Fibroblast of the conjunctiva (primary cell): ENCODE data around the gene HLCS.

ENCODE experiments used
- DNase-seq: peaks from one replicate; pipeline ENCODE4 v3.0.0-alpha.2; 2010; ENCODE audit warnings: low read depth

HLCS gene

DNA sequence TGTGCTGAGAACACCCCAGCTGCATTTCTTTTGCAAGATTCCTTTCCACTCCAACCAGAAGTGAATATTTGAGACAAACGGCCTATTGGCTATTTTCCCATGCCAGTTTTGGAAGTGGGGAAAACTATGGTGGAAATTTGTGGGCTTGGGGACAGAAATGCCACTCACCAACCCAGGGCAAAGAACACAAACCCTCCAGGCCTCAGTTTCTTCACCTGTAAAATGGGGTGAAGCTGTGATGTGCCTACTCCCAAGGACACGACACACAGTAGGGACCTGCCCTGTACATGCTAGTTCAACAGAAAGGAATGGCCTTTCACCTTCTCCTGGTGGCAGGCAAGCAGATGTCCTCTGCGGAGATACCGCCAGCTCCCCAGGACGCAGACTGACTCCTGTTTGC lies 221.0 kb downstream of the HLCS start:
- DNase-seq, result no peak

DNA sequence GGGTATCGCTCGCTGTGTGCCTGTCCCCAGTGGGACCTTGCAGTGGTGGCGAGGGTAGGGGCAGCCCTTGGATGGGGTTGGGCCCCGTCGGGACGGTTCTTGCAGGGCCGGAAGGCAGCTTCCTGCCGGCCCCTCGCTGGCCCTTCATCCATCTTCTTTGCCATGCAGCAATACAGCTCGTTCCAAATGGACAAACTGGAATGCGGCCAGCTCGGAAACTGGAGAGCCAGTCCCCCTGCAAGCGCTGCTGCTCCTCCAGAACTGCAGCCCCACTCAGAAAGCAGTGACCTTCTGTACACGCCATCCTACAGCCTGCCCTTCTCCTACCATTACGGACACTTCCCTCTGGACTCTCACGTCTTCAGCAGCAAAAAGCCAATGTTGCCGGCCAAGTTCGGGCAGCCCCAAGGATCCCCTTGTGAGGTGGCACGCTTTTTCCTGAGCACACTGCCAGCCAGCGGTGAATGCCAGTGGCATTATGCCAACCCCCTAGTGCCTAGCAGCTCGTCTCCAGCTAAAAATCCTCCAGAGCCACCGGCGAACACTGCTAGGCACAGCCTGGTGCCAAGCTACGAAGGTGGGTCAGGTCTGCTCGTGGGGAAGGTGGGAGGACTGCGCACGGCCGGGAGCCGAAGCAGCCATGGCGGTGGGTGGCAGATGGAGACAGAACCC lies 221.8 kb downstream of the HLCS start:
- DNase-seq, result no peak

DNA sequence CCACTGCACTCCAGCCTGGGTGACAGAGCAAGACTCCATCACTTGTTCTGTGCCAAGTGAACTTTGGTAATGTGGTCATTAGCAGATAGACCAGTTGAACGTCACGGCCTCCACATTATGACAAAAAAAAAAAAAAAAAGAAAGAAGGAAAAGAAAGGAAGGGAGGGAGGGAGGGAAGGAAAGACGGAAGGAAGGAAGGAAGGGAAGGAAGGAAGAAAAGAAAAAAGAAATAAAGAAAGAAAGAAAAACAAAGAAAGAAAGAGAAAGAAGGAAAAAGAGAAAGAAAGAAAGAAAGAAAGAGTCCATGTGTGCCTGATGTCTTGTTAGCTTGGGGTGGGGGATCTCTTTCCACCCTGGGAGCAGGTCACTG lies 222.3 kb downstream of the HLCS start:
- DNase-seq, result no peak

DNA sequence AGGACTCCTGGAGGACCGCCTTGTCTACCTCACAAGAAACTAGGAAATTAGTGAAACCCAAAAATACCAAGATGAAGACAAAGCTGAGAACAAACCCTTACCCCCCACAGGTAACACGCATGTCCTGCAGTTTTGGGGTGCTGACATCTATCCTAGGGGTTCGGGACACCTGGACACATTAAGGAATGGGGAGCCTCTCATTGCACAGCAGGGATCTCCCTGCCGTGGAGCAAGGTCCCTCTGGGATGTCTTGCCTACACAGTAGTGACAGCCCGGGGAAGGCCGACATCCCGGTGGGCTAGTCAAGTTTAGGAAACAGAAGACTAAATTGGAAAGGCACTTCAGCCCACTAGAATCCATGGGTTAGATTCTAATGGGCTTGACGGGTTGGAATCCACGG lies 223.0 kb downstream of the HLCS start:
- no peak for DNase-seq

DNA sequence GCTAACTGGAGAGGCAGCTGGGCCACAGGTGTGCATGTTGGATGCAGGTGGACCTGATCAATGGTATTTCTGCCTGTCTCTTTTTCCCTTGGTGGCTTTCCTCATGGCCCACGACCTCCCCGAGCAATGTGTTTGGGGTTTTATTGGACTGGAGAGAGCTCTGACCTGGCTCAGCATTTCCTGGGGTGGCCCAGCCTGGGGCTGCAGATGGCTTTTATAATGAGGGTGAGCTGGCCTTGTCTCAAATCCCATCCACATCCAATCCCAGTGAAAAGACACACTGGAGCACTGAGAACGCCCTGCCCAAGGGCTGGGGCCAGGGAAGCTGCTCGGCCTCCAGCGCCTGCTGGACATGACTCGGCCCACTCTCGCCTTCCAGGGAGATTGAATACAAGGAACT lies 223.5 kb downstream of the HLCS start:
- DNase-seq, result no peak

DNA sequence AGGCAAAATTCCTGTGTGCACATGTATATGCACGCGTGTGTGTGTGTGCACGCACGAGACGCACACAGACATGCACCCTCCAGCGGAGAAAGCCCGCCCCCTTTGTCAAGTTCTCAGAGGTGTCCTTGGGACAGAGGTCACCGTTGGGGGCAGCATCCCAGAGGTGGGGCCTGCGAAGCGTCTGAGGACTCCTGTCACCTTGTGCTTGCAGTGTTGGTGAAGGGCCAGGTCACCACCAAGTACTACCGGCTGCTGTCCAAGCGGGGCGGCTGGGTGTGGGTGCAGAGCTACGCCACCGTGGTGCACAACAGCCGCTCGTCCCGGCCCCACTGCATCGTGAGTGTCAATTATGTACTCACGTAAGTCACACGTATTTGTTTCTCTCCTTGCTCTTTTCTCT lies 225.0 kb downstream of the HLCS start:
- no peak for DNase-seq

DNA sequence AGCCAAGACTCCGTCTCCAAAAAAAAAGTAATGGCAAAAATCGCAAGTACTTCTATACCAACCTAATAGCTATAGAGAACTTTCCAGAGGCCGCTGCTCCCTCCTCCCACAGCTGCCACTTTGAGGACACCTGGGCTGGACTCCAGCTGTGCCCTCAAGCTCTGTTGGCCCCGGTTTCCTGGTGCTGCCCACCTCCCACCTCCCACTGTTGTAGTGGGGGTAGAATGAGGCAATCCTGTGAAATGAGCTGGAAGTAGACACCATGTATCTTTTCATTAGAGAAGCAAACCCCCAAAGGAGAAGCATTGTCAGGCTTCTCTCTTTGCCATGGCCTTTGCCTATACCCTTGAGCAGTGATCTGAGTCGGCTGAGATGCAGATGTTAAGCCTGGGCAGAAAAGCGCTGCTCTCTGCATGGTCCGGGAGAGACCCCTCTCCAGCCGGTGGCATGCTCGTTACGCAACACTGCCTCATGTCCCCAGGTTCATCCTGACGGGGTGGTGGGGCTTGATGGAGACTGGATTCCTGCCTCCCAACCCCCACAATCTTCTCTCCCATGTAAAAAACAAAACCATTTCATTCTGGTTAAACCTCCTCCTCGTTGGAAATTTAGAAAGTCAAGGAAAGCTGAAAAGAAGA lies 227.9 kb downstream of the HLCS start:
- DNase-seq, result no peak

DNA sequence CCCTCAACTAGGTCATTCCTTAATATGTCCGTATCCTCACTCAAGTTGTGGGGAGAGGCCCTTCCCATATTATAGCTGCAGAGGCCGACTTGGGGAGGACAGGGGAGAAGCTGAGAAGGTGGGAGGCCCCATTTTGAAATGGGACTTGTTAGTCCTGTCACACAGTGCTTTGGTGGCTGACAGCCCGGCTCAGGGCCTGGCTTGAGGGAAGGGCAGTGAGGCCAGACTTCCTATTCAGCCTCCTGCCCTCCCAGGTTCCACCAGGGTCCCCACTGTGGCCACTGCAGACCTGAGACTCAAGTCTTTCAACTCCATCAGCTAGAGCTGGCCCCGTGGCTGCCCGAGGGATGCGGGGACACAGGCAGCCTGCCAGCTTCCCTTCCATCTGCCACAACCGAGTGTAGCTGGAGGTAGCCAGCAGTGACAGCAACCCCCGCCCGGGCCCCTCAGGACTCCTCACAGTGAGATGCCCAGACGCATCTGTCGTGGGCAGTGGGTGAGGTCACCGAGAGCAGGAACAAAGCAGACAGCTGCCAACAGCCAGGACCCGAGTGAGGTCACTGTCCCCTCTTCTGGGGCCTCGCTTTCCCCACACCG lies 230.6 kb downstream of the HLCS start:
- no peak for DNase-seq

DNA sequence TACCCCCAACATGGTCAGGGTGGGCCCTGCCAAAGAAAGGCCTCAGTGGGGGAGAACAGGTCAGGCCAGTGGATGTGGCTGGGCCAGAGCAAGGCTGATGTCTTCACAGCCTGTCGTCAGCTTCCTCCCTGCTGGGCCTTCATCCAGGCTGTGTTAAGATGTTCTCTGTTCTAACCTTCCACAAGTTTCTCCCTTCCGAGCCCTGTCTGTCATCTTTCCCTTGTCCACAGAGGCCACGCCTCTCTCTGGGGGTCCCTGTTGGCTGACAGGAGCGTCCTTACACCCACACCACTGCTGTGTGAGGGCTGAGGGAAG lies 231.3 kb downstream of the HLCS start:
- DNase-seq, result no peak

DNA sequence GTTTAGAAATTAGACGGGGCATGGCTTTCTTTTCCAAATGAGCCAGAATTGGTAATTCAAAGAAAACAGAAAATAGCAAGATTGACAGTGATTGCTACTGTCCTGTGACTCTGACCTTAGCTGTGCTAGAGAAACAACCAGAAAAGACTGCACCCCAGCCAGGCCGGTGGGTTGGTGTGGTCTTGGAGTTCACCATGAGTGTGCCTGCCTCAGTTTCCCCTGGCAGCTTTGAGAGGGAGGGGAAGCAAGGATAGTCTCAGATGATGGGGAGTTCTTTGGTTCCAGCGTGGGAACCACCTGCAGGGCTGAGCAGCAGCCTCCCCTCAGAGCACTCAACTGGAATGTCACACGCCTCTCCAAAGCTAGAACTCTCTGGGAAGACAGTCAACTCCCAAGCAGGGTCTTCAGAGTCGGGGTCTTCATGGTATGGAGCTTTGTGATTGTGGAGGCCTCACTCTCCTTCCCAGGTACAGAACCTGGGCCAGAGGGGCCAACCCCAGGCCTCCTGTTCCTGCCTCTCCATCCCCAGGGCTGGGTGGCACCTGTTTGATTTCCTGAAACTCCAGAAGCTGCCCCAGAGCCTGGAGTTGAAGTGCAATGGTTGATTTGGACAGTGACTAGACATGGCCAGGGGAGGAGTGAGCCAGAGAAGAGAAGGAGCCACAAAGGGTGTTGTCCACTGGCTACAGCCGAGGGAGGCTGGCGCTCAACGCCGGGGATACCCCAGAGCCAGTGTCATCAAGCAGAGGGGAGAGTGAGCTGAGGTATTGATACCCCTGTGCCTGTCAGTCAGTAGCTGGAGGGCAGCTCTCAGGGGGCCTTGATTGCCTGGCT lies 231.9 kb downstream of the HLCS start:
- DNase-seq, result no peak

DNA sequence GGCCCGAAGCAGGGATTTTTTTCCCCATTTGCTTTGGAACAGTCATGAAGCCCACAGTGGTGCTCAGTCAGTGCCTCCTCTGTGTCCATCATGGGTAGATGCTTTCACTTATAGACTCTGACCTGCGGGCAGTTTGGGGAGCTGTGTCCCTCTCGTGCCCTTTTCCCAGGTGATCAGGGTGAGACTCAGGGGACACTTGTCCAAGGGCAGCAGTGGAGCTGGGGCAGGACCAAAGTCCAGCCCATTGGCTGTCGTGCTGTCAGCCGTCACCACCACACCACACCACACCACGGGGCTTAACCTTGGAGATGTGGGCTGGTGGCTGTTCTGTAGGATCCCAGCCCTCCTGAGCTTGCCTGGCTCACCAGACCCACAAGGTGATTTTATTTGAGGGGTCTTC lies 232.6 kb downstream of the HLCS start:
- no peak for DNase-seq

DNA sequence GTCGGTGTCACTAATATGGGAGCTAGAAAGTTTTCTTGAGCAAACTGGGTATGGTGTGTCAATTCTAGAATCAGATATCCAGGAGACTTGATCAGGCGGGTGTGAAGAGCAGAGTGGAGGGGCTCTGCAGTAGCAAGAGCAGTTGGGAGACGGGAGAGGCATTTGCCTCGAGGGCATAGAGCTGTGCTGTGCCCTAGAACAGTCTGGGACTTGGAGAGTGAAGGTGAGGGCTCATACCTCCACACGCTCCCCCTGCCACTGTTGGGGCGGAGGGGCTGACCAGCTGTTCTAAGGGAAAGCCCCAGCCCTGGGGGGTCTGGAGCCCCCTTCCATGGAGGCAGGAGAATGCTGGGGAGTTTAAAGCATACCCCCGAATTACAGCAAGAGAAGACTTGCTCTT lies 233.7 kb downstream of the HLCS start:
- no peak for DNase-seq

DNA sequence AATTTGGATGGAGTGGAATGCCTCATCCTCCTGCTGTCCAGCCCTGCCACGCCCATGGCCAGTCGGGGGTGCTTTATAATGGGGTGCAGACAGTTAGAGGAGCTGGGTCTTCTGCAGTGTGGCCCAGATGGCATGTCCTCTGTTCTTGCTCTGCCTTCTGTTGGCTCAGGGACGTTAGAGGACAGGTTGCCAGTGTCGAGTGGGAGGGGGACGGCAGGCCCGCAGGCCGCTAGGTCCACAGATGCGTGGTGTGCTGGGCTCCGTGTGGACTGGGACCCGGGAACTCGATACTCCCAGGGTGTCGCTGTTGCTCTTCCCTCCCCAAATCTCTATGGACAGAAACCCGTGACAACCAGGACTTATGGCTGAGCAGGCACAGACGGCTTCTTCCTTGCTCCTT lies 234.3 kb downstream of the HLCS start:
- DNase-seq, result no peak

DNA sequence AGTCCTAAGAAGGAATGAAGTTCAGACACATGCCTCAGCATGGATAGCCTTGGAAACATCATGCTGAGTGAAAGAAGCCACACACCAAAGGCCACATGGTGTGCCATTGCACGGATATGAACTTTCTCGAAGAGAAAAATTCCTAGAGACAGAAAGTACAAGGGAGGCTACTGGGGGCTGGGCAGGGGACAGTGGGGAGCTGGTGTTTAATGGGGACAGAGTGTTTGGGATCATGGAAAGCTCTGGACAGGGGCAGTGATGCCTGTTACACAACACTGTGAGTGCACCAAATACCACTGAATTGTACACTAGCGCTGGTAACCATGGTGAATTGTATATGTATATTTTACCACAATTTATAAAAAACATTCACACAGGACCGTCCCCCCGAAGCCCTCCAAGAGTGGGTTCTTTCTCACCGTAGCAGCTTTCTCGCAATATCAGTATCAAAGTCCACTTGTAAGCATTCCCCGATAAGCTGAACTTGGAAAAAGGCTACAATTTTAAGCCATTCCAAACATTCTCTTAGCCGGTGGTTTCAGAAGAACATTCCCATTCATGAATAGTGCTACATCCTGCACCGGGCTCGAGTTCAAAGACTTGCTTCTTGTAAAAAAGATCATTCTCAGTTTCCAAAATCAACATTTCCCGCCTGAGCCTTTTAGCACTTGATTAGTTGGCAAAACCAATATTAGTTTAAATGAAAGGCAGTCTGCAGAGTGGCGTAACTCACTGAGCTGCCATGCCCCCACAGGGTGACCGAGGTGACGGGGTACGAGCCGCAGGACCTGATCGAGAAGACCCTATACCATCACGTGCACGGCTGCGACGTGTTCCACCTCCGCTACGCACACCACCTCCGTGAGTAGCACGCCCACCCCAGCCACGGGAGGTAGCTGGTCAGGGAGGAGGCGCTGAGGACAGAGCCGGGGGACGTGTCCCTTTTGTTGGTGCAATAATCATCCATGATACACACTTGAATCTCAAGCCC lies 235.9 kb downstream of the HLCS start:
- no peak for DNase-seq

DNA sequence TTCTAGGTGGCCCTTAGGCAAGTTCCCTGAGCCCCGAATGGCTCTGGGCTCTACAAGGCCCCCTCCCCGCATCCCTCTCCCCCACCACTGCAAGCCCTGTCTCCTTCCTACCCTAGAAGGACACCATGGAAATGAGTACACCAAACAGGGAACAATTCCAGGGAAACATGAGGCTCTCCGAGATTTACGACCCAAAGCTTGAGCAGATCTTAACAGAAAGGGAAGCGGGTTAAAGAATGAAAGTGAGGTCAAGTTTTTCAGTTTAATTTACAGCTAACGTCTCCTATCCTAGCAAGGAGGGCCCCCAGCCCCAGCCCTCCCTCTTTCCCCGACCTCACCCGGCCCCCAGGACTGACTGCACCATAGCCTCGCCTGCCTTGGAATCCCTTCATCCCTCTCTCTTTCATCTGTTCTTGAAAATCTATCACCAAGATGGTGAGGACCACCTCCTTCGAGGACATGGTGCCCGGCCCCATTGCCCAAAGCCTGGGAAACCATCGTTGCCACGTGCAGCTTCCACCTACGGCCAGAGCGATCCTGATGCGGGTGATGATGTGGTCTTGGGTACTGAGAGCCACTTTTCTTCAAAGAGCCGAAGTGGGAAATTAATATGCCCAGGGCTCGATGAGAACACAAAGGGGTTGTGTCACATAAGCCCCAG lies 237.0 kb downstream of the HLCS start:
- DNase-seq, result no peak

DNA sequence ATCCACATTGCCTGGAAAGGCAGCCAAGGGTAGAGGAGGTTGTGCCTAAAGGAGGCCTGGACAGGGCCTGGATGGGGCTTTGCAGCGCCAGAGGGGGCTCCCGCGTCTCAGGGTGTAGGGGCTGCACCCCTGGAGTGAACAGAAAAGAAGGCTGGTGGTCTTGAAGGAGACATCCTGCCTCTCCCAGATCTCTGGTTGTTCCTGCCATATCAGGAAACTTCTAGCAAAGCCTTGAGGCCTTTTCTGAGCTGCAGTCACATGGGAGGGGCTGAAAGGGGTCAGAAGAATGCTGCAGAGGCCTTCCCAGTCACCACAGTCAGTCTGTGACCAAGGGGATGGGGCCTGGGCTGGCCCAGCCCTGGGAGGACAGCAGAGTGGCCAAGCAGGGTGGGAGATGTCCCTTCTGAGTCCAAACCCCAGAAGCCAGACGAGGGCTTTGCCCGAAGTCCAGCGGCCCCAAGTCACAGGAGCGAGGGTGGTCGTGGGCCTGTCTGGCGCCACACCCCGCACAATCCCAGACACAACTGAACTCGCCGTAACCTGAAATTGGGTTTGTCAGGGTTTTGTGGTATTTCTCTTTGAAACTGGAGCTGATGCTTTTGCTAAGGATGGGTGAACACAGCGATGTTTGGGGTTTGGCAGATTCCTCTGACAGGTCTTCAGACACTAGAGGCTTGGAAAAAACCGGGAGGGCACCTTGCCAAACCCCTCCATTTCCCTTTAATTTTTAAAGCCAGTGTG lies 237.9 kb downstream of the HLCS start:
- no peak for DNase-seq

DNA sequence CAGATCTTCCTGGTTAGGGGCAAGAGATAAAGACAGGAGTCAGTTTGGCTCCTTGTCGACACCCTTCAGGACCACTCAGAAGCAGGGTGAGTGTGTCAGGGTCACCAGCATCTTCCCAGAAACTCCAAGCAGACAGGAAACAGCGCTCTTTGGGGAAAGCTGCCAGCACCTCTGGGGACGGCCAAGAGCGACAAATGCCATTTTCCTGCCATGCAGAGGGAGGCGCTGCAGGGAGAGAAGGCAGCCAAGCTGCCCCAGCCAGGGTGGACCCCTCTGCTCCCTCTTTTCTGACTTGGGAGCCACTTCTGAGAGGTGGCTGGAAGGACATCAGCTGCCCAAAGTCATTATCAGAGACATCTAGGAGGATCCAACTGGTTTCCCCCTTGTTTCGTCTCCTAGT lies 238.6 kb downstream of the HLCS start:
- DNase-seq, result no peak

DNA sequence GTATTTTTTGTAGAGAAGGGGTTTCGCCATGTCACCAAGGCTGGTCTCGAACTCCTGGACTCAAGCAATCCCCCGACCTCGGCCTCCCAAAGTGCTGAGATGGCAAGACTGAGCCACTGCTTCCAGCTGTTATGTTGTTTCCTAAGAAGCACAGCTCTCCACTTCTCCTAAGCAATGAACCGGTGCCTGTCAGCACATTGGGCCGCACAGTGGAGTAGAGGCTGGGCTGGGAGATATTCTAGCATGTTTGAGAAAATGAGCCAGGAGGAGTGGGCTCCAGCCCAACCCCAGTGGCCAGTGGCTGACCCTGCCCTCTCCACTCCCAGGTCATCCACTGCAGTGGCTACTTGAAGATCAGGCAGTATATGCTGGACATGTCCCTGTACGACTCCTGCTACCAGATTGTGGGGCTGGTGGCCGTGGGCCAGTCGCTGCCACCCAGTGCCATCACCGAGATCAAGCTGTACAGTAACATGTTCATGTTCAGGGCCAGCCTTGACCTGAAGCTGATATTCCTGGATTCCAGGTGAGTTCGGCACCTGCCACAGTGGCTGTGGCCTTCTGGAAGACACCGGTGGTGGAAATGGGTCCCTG lies 240.6 kb downstream of the HLCS start:
- no peak for DNase-seq

DNA sequence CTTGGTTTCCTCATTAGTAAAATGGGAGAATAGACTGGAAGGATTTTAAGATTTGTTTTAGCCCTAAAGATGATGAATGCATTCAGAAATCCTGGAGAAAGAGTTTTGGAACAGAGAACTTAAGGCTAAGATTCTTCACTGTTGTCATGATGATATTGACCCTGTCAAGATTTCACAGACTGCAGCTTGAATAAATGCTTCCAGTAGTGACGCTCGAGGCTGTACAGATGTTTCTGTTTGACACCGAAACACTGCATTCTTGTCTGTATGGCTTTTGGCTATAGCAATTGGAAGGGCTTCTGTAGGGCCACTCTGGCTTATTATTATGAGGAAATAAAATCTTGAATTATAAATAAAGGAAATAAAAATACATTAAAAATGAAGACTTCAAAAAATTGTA lies 241.8 kb downstream of the HLCS start:
- DNase-seq, result no peak

DNA sequence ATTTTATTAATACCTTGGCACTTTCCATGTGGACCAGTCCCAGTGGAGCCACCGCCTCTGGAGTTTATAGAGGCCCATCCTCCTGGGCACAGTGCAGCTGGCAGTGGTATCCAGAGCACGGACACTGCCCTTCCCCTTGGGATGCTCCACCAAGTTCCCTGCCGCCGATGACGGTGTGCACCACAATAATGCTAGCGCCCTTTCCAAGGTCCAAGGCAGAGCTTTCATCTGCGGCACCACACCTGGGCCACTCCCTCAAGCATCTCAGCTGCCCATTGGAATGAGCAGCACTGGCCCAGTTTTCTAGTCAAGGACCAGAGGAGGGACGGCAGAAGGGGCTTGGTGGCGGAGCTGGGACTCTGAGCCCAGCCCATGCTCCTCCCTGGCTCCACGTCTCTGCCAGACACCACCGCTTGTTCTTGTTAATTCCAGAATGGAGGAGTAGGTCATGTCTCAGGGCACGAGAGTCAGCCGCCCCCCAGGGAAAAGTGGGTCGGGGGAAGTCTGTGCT lies 243.0 kb downstream of the HLCS start:
- DNase-seq, result no peak
